ENCODE measurements around the gene CYTH1.

Gene CYTH1

GRCh38 chr17:78781893-78782304 lies at the start of gene CYTH1:
CYTH1 (minus strand) TSS chr17:78782273; CDS start chr17:78782223, 50 bp downstream.
- Mint-ChIP-seq H3K36me3 (no peaks in the 10 kb centered on the region), H3K4me3 (peak within 1 kb of the TSS; percentile 85), H3K4me1 (peaks cover 63% of the 10 kb centered on the region), H3K27ac (peak within 1 kb of the TSS; percentile 95), H3K9me3 (no peaks in the 10 kb centered on the region), H3K27me3 (no peaks in the 10 kb centered on the region)

- Mint-ChIP-seq H3K36me3 (peaks cover 28% of the 10 kb centered on the region), H3K27me3 (no peaks in the 10 kb centered on the region), H3K27ac (no peak overlapping the region), H3K4me1 (peaks cover 38% of the 10 kb centered on the region), H3K9me3 (no peaks in the 10 kb centered on the region), H3K4me3 (no peak overlapping the region)
These were observed 47.4 kb upstream of the CYTH1 start for GRCh38 chr17:78829477-78829876.

DNA sequence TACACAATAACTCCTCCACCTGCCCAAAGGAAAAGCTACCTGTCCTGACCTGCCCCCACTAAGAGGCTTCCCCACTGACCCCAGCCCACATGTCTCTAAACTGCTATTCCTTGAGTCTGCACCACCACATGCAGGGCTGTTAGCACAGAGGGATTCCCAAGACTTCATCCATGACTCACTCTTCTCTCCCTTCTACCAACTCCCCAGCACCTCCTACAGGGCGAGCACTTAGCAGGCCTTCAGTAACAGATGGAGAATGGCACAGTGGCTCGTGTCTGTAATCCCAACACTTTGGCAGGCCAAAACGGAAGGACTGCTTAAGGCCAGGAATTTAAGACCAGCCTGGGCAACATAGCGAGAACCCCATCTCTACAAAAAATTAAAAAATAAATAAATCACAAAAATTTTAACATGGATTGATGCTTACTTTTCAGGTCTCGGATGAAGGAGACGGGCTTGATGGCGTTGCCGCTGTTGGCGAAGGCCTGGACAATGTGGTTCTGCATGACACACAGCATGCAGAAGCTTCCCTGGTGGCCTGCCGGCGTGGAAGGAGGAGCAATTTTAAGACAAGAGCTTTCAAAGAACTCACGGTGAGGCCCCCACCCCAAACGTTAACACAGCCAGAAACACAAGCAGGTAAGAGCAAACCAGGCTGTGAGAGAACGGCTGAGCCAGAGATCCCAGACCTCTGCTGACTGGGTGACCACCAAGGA lies 46.6 kb upstream of the CYTH1 start:
- Mint-ChIP-seq H3K4me1 (peaks cover 46% of the 10 kb centered on the region), H3K27me3 (no peaks in the 10 kb centered on the region), H3K9me3 (no peaks in the 10 kb centered on the region), H3K36me3 (peaks cover 29% of the 10 kb centered on the region), H3K4me3 (no peak overlapping the region), H3K27ac (peak overlapping the region; percentile 52)

GRCh38 chr17:78826836-78827509 lies 44.9 kb upstream of the CYTH1 start:
- Mint-ChIP-seq H3K4me3 (no peak overlapping the region), H3K36me3 (peaks cover 32% of the 10 kb centered on the region), H3K27ac (no peak overlapping the region), H3K4me1 (peaks cover 46% of the 10 kb centered on the region), H3K27me3 (no peaks in the 10 kb centered on the region), H3K9me3 (no peaks in the 10 kb centered on the region)

DNA sequence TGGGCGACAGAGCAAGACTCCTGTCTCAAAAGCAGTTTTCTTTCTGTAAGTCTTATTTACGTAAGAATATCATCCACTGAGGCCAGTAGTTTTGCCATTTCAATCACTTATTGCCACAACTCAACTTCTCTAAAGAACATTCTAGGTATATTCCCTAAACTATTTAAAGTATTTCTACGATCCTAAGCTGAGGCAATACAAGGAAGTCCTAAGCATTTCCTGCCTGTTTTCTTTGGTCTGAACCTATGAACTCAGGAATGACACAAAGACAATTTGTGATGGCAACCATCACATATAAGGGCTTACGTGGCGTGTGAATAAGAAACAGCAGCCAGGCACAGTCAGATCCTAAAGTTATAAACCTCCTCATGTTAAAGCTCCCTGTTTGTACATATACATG lies 44.3 kb upstream of the CYTH1 start:
- Mint-ChIP-seq H3K36me3 (peaks cover 34% of the 10 kb centered on the region), H3K9me3 (no peaks in the 10 kb centered on the region), H3K27me3 (no peaks in the 10 kb centered on the region), H3K4me1 (peaks cover 46% of the 10 kb centered on the region), H3K4me3 (no peak overlapping the region), H3K27ac (no peak overlapping the region)

- Mint-ChIP-seq H3K4me3 (no peak overlapping the region), H3K27ac (no peak overlapping the region), H3K36me3 (peaks cover 34% of the 10 kb centered on the region), H3K4me1 (peaks cover 50% of the 10 kb centered on the region), H3K27me3 (no peaks in the 10 kb centered on the region), H3K9me3 (no peaks in the 10 kb centered on the region)
These were observed 43.6 kb upstream of the CYTH1 start for GRCh38 chr17:78825696-78826095.

DNA sequence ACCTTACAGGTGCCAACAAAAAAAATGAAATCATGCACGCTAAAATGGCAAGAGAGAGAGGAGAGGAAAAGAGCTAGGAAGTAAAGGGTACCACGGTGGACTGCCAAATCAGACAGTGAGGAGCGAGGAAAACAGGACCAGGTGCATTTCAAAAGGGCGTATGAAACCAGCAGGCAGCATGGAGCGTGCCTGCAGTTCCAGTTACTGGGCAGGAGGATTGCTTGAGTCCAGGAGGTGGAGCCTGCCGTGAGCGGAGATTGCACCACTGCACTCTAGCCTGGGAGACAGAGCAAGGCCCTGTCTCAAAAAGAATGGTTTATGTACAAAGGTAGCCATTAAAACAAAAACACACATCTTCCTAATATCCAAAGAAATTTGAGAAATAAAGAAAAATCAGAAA lies 42.2 kb upstream of the CYTH1 start:
- peak overlapping the region; percentile 46 for H3K27ac Mint-ChIP-seq

GRCh38 chr17:78823282-78824046 lies 41.4 kb upstream of the CYTH1 start:
- Mint-ChIP-seq H3K36me3 (peaks cover 38% of the 10 kb centered on the region), H3K4me1 (peaks cover 56% of the 10 kb centered on the region), H3K27me3 (no peaks in the 10 kb centered on the region), H3K27ac (no peak overlapping the region), H3K9me3 (no peaks in the 10 kb centered on the region), H3K4me3 (no peak overlapping the region)

More for the DNA sequence above, 42.2 kb upstream of the CYTH1 start:
- H3K4me1 Mint-ChIP-seq = peaks cover 53% of the 10 kb centered on the region
- H3K9me3 Mint-ChIP-seq = no peaks in the 10 kb centered on the region
- peaks cover 34% of the 10 kb centered on the region for H3K36me3 Mint-ChIP-seq
- H3K27me3 Mint-ChIP-seq = no peaks in the 10 kb centered on the region
- H3K4me3 Mint-ChIP-seq = no peak overlapping the region

DNA sequence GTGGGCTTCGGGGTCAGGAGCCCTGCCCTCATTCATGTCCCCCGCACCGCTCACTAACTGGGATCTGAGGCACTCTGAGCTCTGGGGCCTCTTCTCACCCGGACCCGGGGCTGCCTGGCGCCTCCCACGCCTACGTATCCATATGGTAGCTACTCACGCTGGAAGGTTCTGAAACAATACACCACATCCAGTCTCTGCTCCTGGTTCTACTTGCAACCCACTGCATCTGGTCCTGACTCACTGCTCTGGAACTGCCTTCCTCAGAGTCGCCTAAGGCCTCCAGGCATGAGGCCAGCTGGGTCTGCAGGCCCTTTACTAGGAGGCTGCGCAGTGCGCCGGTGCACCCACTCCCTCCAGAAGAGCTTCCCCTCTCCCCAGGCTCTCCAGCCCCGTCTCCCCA lies 40.5 kb upstream of the CYTH1 start:
- H3K4me3 Mint-ChIP-seq = no peak overlapping the region
- peaks cover 33% of the 10 kb centered on the region for H3K36me3 Mint-ChIP-seq
- H3K9me3 Mint-ChIP-seq = no peaks in the 10 kb centered on the region
- H3K27me3 Mint-ChIP-seq = no peaks in the 10 kb centered on the region
- peak overlapping the region; percentile 55 for H3K27ac Mint-ChIP-seq
- H3K4me1 Mint-ChIP-seq = peaks cover 58% of the 10 kb centered on the region

- Mint-ChIP-seq H3K27ac (no peak overlapping the region), H3K9me3 (no peaks in the 10 kb centered on the region), H3K4me1 (peaks cover 64% of the 10 kb centered on the region), H3K4me3 (no peak overlapping the region), H3K27me3 (no peaks in the 10 kb centered on the region), H3K36me3 (peaks cover 32% of the 10 kb centered on the region)
These were observed 39.9 kb upstream of the CYTH1 start for GRCh38 chr17:78821961-78822360.

DNA sequence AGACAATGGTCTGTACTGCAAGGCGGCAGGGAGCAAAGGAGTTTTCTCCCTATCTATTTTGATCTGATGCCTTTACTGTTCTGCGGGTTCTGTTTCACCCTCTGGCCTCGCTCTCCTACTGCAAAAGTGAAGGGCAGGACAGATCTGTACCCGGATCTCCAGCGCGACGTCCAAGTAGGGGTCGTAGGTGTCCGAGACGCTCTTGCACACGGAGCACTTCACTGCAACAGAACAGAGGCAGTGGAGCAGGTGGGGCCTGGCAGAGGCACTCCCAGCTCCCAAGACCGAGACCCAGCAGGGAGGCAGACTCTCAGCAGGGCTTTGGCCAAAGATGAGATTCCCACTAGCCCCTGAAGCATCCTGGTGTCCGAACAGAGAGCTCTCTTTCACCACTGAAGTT lies 38.8 kb upstream of the CYTH1 start:
- Mint-ChIP-seq H3K4me1 (peaks cover 67% of the 10 kb centered on the region), H3K27me3 (no peaks in the 10 kb centered on the region), H3K9me3 (no peaks in the 10 kb centered on the region), H3K36me3 (peaks cover 34% of the 10 kb centered on the region), H3K4me3 (no peak overlapping the region), H3K27ac (no peak overlapping the region)

DNA sequence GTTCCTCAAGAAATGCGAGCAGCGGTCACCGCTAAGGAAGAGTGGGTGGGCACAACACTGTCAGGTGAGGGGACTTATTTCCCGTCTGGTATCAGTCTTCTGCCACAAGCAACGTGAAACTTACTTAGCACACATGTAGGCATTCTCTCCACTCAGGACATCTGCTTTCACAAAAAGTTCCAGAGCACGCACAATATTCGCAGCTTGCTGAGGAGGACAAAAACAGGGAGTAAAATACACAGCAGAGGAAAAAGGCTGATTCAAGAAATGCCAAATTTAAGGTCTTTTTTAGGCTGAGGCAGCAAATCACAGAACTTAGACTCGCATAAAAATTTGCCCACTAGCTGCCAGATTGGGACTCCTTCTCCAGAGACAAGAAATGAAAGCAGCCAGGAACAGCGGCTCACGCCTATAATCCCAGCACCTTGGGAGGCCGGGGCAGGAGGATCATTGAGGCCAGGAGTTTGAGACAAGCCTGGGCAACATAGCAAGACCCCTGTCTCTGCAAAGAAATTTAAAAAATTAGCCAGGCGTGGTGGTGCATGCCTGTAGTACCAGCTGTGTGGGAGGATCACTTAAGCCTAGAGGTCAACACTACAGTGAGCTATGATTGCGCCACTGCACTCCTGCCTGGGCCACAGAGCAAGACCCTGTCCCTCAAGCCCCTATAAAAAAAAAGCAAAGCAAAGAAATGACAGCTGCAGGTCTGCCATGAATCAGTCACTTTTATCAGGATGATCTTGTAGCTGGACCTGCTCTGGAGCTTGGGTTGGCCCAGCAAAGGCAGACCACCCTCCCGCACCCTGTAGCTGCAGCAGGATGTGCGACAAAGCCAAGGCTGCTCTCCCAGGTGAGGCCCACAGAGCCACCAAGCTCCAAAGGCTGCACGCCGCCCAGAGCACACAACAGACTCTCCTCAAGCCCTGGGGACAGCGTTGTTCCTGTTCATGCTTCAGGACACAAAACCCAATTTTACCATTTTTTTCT lies 38.0 kb upstream of the CYTH1 start:
- no peaks in the 10 kb centered on the region for H3K27me3 Mint-ChIP-seq
- peaks cover 66% of the 10 kb centered on the region for H3K4me1 Mint-ChIP-seq
- peak overlapping the region; percentile 84 for H3K27ac Mint-ChIP-seq
- H3K9me3 Mint-ChIP-seq = no peaks in the 10 kb centered on the region
- peaks cover 30% of the 10 kb centered on the region for H3K36me3 Mint-ChIP-seq
- H3K4me3 Mint-ChIP-seq = peak overlapping the region; percentile 62

DNA sequence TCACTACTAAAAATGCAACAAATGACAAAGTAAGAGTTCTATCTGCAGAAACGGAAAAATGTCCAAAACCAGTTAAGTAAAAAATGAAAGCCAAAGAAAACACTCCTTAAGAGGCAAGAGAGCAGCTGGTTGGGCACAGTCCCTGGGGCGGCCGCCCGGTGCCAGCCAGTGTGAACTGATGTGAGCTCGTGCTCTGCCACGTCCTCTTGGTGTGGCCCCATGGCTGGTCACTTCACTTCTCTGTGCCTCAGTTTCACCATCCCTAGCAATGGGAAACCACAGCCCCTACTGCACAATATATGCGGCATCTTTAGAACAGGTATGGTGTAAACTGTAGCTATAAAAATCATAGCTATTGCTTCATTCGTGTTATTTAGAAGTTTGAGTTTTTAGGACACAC lies 37.3 kb upstream of the CYTH1 start:
- Mint-ChIP-seq H3K27me3 (no peaks in the 10 kb centered on the region), H3K27ac (peak overlapping the region; percentile 84), H3K4me3 (peak overlapping the region; percentile 62), H3K36me3 (peaks cover 26% of the 10 kb centered on the region), H3K4me1 (peaks cover 59% of the 10 kb centered on the region), H3K9me3 (no peaks in the 10 kb centered on the region)

- peak overlapping the region; percentile 84 for H3K27ac Mint-ChIP-seq
- H3K4me1 Mint-ChIP-seq = peaks cover 54% of the 10 kb centered on the region
- no peaks in the 10 kb centered on the region for H3K9me3 Mint-ChIP-seq
- no peaks in the 10 kb centered on the region for H3K27me3 Mint-ChIP-seq
- H3K4me3 Mint-ChIP-seq = peak overlapping the region; percentile 62
- H3K36me3 Mint-ChIP-seq = peaks cover 23% of the 10 kb centered on the region
These were observed 36.9 kb upstream of the CYTH1 start for GRCh38 chr17:78818932-78819331.
